GM23248 (cell line): Measurements from ENCODE around the gene TSEN2. TPM values are rescaled to one million over a fixed set of nuclear protein-coding genes. Genes with fewer than 3 reads are reported as not detected.
A peak's percentile ranks its signal among the peaks of the same experiment; 100 is the strongest.
"Not testable (repeated sequence)": the region's sequence is repeated elsewhere in the genome, so short reads cannot be mapped to it uniquely, and the experiment has no call there.

ENCODE experiments used
- DNase-seq: peaks from one replicate; pipeline ENCODE4 v3.0.0-alpha.2; 2015
- H2AFZ ChIP-seq: fragments of 200-600 bp; sonication (generic); 2 replicates; pipeline ENCODE4 v1.6.1; 2016; ENCODE audit warnings: antibody characterized with exemption
- H3F3A ChIP-seq: fragments of 200-600 bp; sonication (generic); 2 replicates; pipeline ENCODE4 v1.6.1; 2016; ENCODE audit warnings: mild to moderate bottlenecking, antibody characterized with exemption, mixed run types; ENCODE audit not compliant: insufficient read depth
- H3K27ac ChIP-seq: fragments of 200-600 bp; sonication (generic); 2 replicates; pipeline ENCODE4 v1.5.1; 2016; ENCODE audit warnings: mild to moderate bottlenecking
- H3K27me3 ChIP-seq: fragments of 200-600 bp; sonication (generic); replicated peaks from 2 replicates; pipeline ENCODE4 v1.6.1; 2016; ENCODE audit warnings: mild to moderate bottlenecking; ENCODE audit not compliant: insufficient read depth
- H3K36me3 ChIP-seq: fragments of 200-600 bp; sonication (generic); 2 replicates; pipeline ENCODE4 v1.6.1; 2016; ENCODE audit warnings: low read depth, mild to moderate bottlenecking
- H3K4me1 ChIP-seq: fragments of 200-600 bp; sonication (generic); 2 replicates; pipeline ENCODE4 v1.6.1; 2016; ENCODE audit warnings: mild to moderate bottlenecking; ENCODE audit not compliant: insufficient read depth
- H3K4me2 ChIP-seq: fragments of 200-600 bp; sonication (generic); one replicate; pipeline ENCODE4 v1.6.1; 2016; ENCODE audit warnings: mild to moderate bottlenecking; ENCODE audit not compliant: unreplicated experiment
- H3K4me3 ChIP-seq: fragments of 200-600 bp; sonication (generic); 2 replicates; pipeline ENCODE4 v1.5.1; 2016; ENCODE audit warnings: mild to moderate bottlenecking
- H3K79me2 ChIP-seq: fragments of 200-600 bp; sonication (generic); 2 replicates; pipeline ENCODE4 v1.6.1; 2016; ENCODE audit warnings: mild to moderate bottlenecking; ENCODE audit not compliant: insufficient read depth
- H3K9ac ChIP-seq: fragments of 200-600 bp; sonication (generic); 2 replicates; pipeline ENCODE4 v1.6.1; 2016; ENCODE audit warnings: mild to moderate bottlenecking
- H3K9me2 ChIP-seq: fragments of 200-600 bp; sonication (generic); 2 replicates; pipeline ENCODE4 v1.6.1; 2016; ENCODE audit warnings: mixed run types, mild to moderate bottlenecking, moderate library complexity; ENCODE audit not compliant: insufficient read depth
- H3K9me3 ChIP-seq: fragments of 200-600 bp; sonication (generic); one replicate; pipeline ENCODE4 v1.6.1; 2017; ENCODE audit warnings: low read depth
- H4K20me1 ChIP-seq: fragments of 200-600 bp; sonication (generic); 2 replicates; pipeline ENCODE4 v1.6.0; 2016; ENCODE audit not compliant: insufficient read depth
- EZH2 ChIP-seq: fragments of 200-600 bp; sonication (generic); IDR thresholded peaks from 2 replicates; pipeline ENCODE4 v1.6.1; 2018; ENCODE audit warnings: antibody characterized with exemption, mild to moderate bottlenecking; ENCODE audit not compliant: insufficient read depth, poor library complexity, severe bottlenecking
- EZH2phosphoT487 ChIP-seq: fragments of 200-600 bp; sonication (generic); IDR thresholded peaks from 2 replicates; pipeline ENCODE4 v1.6.1; 2018; ENCODE audit warnings: antibody characterized with exemption, moderate library complexity, mild to moderate bottlenecking, low read depth; ENCODE audit not compliant: insufficient read depth
- WGBS, 2 experiments: methylation state at CpG; one replicate each; pipeline ENCODE4 v1.1.6; 2015 to 2017; ENCODE audit warnings: low lambda C conversion rate in 2 of 2, low coverage in 1 of 2; ENCODE audit errors: missing lambda C conversion rate in 2 of 2; 5-methylcytosine and 5-hydroxymethylcytosine counted together
- in situ Hi-C: fragments of 300-500 bp; cut with MboI; formaldehyde crosslinking; loops from 2 replicates; pipeline ENCODE4 v1.15.0; 2020
- polyA plus RNA-seq: library from polyadenylated mRNA; unstranded; fragments of >200 nt; fragmentation: Nextera tagmentation; extraction: Ambion mirVana; gene quantifications from 2 replicates; pipeline ENCODE4 v1.2.1, GENCODE V29; 2016
- total RNA-seq: library from RNA; depleted of rRNA; stranded (reverse); fragments of >200 nt; shearing (Covaris generic); gene quantifications from 2 replicates; pipeline ENCODE4 v1.2.3, GENCODE V29; 2014

The TSEN2 gene
- total and polyA plus RNA-seq, 2 experiments from 2014 or later: 9.6 to 13.6 TPM

GRCh38 chr3:12477256-12477655, 7.0 kb upstream of the TSEN2 start:
- Histone ChIP-seq H2AFZ (no peak overlapping the region), H4K20me1 (no peaks in the 10 kb centered on the region), H3K27me3 (no peaks in the 10 kb centered on the region), H3K36me3 (no peaks in the 10 kb centered on the region), H3K4me1 (peaks cover 15% of the 10 kb centered on the region), H3K79me2 (no peaks in the 10 kb centered on the region), H3F3A (no peaks in the 10 kb centered on the region), H3K4me3 (no peak overlapping the region), H3K4me2 (no peak overlapping the region), H3K9ac (no peak overlapping the region), H3K27ac (no peak overlapping the region), H3K9me3 (no peaks in the 10 kb centered on the region), H3K9me2 (no peaks in the 10 kb centered on the region)
- no peak for DNase-seq
- TF ChIP-seq EZH2phosphoT487: no peak
- TF ChIP-seq EZH2: no peak
- in situ Hi-C loops: loop anchor here (5.0 kb wide), 1 partner anchor 340 kb away; no protein-coding TSS in a partner anchor
- whole genome bisulfite sequencing, 2 experiments: 93 to 95% methylated on average over 5 of the region's 5 CpGs

GRCh38 chr3:12478326-12478725, 6.0 kb upstream of the TSEN2 start:
- no peak for TF ChIP-seq EZH2phosphoT487
- no peak for TF ChIP-seq EZH2
- H3K27ac ChIP-seq: no peak overlapping the region
- H3F3A ChIP-seq: no peaks in the 10 kb centered on the region
- no peaks in the 10 kb centered on the region for H3K27me3 ChIP-seq
- 69 to 77% methylated on average over 5 of the region's 5 CpGs for WGBS, 2 experiments
- H3K4me1 ChIP-seq: peaks cover 11% of the 10 kb centered on the region
- H4K20me1 ChIP-seq: no peaks in the 10 kb centered on the region
- no peak overlapping the region for H3K4me3 ChIP-seq
- no peak overlapping the region for H2AFZ ChIP-seq
- no peak for DNase-seq
- H3K4me2 ChIP-seq: no peak overlapping the region
- H3K9ac ChIP-seq: no peak overlapping the region
- H3K36me3 ChIP-seq: no peaks in the 10 kb centered on the region
- H3K79me2 ChIP-seq: no peaks in the 10 kb centered on the region
- no peaks in the 10 kb centered on the region for H3K9me3 ChIP-seq
- in situ Hi-C loops: loop anchor here (5.0 kb wide), 1 partner anchor 341 kb away; no protein-coding TSS in a partner anchor
- no peaks in the 10 kb centered on the region for H3K9me2 ChIP-seq

GRCh38 chr3:12479198-12479597, 5.1 kb upstream of the TSEN2 start:
- in situ Hi-C loops: loop anchor here (5.0 kb wide), 1 partner anchor 342 kb away; no protein-coding TSS in a partner anchor
- not testable (repeated sequence) for H3K9me3 ChIP-seq, H2AFZ ChIP-seq, H3K9me2 ChIP-seq, H3K9ac ChIP-seq, H3K36me3 ChIP-seq, H3K4me1 ChIP-seq, H3K4me2 ChIP-seq, H3K4me3 ChIP-seq, DNase-seq, H4K20me1 ChIP-seq, H3K79me2 ChIP-seq, H3K27me3 ChIP-seq, H3K27ac ChIP-seq, H3F3A ChIP-seq
- 74 to 80% methylated on average over 3 of the region's 3 CpGs for WGBS, 2 experiments

GRCh38 chr3:12479919-12480427, 4.3 kb upstream of the TSEN2 start:
- no peaks in the 10 kb centered on the region for H3K27me3 ChIP-seq
- H3K79me2 ChIP-seq: peaks cover 3% of the 10 kb centered on the region
- no peaks in the 10 kb centered on the region for H4K20me1 ChIP-seq
- H3K4me2 ChIP-seq: no peak overlapping the region
- in situ Hi-C loops: loop anchor here (5.0 kb wide), 1 partner anchor 343 kb away; no protein-coding TSS in a partner anchor
- TF ChIP-seq EZH2 (no peak), EZH2phosphoT487 (no peak)
- H3K4me3 ChIP-seq: no peak overlapping the region
- no peaks in the 10 kb centered on the region for H3K9me3 ChIP-seq
- H3K9me2 ChIP-seq: no peaks in the 10 kb centered on the region
- peak; percentile 58 for DNase-seq
- H3K9ac ChIP-seq: no peak overlapping the region
- H3K36me3 ChIP-seq: no peaks in the 10 kb centered on the region
- peak overlapping the region; percentile 70 for H2AFZ ChIP-seq
- 24% methylated on average over 9 of the region's 9 CpGs for WGBS, 2 experiments
- H3F3A ChIP-seq: no peaks in the 10 kb centered on the region
- H3K4me1 ChIP-seq: peaks cover 10% of the 10 kb centered on the region
- no peak overlapping the region for H3K27ac ChIP-seq

- Histone ChIP-seq H3K4me2 (peak overlapping the region; percentile 90), H3K9me3 (no peaks in the 10 kb centered on the region), H3F3A (no peaks in the 10 kb centered on the region), H3K27me3 (no peaks in the 10 kb centered on the region), H3K4me3 (peak overlapping the region; percentile 81), H3K9me2 (no peaks in the 10 kb centered on the region), H3K27ac (no peak overlapping the region), H2AFZ (peak overlapping the region; percentile 94), H3K9ac (no peak overlapping the region), H3K4me1 (peaks cover 8% of the 10 kb centered on the region; the same call in 1 of the 2 replicates), H3K36me3 (no peaks in the 10 kb centered on the region), H4K20me1 (no peaks in the 10 kb centered on the region), H3K79me2 (peaks cover 20% of the 10 kb centered on the region)
- WGBS, 2 experiments: 5 to 14% methylated on average over 1 of the region's 1 CpG
- in situ Hi-C loops: no loop called here
- peak; percentile 24 for DNase-seq
- TF ChIP-seq EZH2phosphoT487 (no peak), EZH2 (no peak)
Observed at GRCh38 chr3:12483410-12483809, 870 bp upstream of the TSEN2 start.
